ENCODE measurements around the gene PDXK. TPM values are rescaled to one million over a fixed set of nuclear protein-coding genes. Genes with fewer than 3 reads are reported as not detected.

The PDXK gene
- total and polyA plus RNA-seq, 2 of the 8 experiments (the other 6 are each of a cell fraction or from before 2014, with no cell fraction given), result 78.0 to 112 TPM

DNA sequence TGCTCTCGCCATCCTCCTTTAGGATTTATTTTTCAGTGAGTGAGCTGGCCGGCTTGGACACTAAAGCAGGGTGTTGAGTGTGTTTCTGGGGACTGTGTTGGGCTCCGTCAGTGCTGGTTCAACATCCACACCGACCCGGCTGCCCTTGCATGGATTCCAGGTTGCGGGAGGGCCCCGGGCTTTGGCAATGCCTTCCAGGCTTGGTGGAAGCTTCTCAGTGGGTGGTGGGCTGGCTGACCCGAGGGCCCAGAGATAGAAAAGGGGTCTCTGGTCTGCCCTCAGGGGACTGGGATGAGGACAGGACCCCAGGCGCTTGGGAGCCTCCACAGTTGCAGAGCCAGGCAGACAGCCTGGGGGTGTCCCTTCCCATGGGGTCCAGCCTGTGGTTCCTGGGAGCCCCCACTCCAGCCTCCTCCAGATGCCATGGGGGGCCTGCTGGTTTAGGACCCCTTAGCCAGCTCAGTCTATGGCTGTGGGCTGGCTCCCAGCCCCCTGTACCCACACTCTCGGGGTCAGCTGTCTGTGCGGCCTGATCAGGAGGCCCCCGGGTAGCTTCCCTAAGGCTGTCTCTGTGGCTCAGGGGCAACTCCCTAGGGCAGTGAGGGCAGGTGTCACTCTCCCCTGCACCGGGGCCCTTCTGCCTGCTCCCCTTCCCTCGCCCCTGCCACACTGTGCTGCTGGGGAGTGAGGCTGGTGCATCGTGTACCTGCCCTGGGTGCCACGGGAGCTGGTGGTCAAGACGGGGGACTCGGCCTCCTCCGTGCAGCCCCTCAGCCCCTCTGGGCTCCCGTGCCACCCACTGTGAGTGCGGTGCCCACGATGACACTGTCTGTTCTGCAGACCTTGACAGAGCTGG is 16.5 kb downstream of the PDXK start:
- Histone ChIP-seq H3K79me2 (ENCODE audit: control insufficient read depth in 1 of 2, insufficient read depth in 2 of 2, low read length in 2 of 2) (peaks cover 0 to 20% of the 10 kb centered on the region in 2 experiments; a peak in 2 of 4 replicates), H3K4ac (replicated peaks; ENCODE audit: insufficient read length, low read depth, low read length) (no peak overlapping the region), H3K23ac (ENCODE audit: insufficient read length) (no peak overlapping the region), H2AFZ (ENCODE audit: low read length) (no peak overlapping the region), H3K79me1 (ENCODE audit: low read depth, low read length) (peaks cover 2% of the 10 kb centered on the region; the same call in 1 of the 2 replicates), H3K4me3 (ENCODE audit: extremely low read depth in 1 of 4, insufficient read depth in 2 of 4, low read depth in 3 of 4, low read length in 4 of 4) (no peak overlapping the region), H2BK120ac (replicated peaks; ENCODE audit: low read depth, low read length) (no peak overlapping the region), H3K36me3 (ENCODE audit: control insufficient read depth in 2 of 4, insufficient read depth in 4 of 4, low read length in 3 of 4) (no peaks in the 10 kb centered on the region), H2BK15ac (ENCODE audit: low read length) (no peak overlapping the region), H3K23me2 (ENCODE audit: low read depth, low read length) (no peaks in the 10 kb centered on the region), H2BK20ac (ENCODE audit: low read length) (no peak overlapping the region), H2BK5ac (ENCODE audit: low read depth, low read length) (peak overlapping the region; percentile 35; the same call in 1 of the 2 replicates), H4K5ac (ENCODE audit: insufficient read length, low read depth, low read length) (no peak overlapping the region), H3K9me3 (ENCODE audit: insufficient read depth in 2 of 2, low read depth in 1 of 2, low read length in 1 of 2) (no peaks in the 10 kb centered on the region), H3K4me1 (replicated peaks in 1 of 4; ENCODE audit: control insufficient read depth in 3 of 4, insufficient read depth in 4 of 4, low read length in 3 of 4) (peaks cover 0 to 7% (median 3%) of the 10 kb centered on the region in 4 experiments; a peak in 5 of 7 replicates), H3K4me2 (ENCODE audit: insufficient read depth in 1 of 2, low read depth in 2 of 2, low read length in 2 of 2) (no peak overlapping the region), H4K8ac (ENCODE audit: extremely low read depth, insufficient read depth, low read length) (no peak overlapping the region), H4K20me1 (replicated peaks in 1 of 2; ENCODE audit: control insufficient read depth in 1 of 2, insufficient read depth in 2 of 2, low read length in 2 of 2) (peaks cover 4 to 25% of the 10 kb centered on the region in 2 experiments), H2AK5ac (ENCODE audit: low read depth, low read length) (no peak overlapping the region), H3K14ac (ENCODE audit: insufficient read length) (no peak overlapping the region), H2BK12ac (ENCODE audit: low read depth, low read length) (no peak overlapping the region), H3K56ac (replicated peaks; ENCODE audit: insufficient read length, low read depth, low read length) (no peak overlapping the region), H3K9ac (replicated peaks in 1 of 4; ENCODE audit: extremely low read depth in 1 of 4, low read depth in 3 of 4, low read length in 3 of 4) (0 out of 7 replicates have a peak overlapping the region, but pooled peaks of 1 of the 4 experiments have one; percentile 22), H4K91ac (replicated peaks; ENCODE audit: insufficient read length, low read length) (no peak overlapping the region), H3K27me3 (replicated peaks in 1 of 4; ENCODE audit: control insufficient read depth in 3 of 4, extremely low read depth in 1 of 4, insufficient read depth in 3 of 4, low read length in 3 of 4) (no peaks in the 10 kb centered on the region), H3K27ac (ENCODE audit: low read depth, low read length) (no peak overlapping the region), H3K18ac (ENCODE audit: extremely low read depth, low read length) (no peak overlapping the region)
- no peak for DNase-seq (ENCODE audit: low read depth in 1 of 2, low spot score in 2 of 2)
- FAIRE-seq, result no peak
- 91% methylated on average over 22 of the region's 22 CpGs; no CpG with 5 or more reads in 1 of the 2 experiments for whole genome bisulfite sequencing, 2 experiments (ENCODE audit: extremely low coverage in 1 of 2, insufficient coverage in 1 of 2, insufficient read length in 1 of 2, insufficient replicate concordance in 2 of 2, low coverage in 1 of 2, low lambda C conversion rate in 2 of 2, missing lambda C conversion rate in 1 of 2)
- CTCF ChIA-PET (ENCODE audit: partially characterized antibody), result interaction anchor here (0.8 kb wide), 1 partner anchor 24 kb away, joined by 3 read pairs; no protein-coding TSS in a partner anchor
- POLR2A ChIA-PET (ENCODE audit: partially characterized antibody), result interaction anchor here (0.9 to 4.3 kb wide), 4 partner anchors 11 to 33 kb away, joined by 3 to 17 read pairs (median 4); no protein-coding TSS in a partner anchor
- no peak for TF ChIP-seq NANOG (IDR thresholded peaks at IDR 0.05; ENCODE audit: insufficient read depth, low read depth, low read length, poor library complexity, severe bottlenecking)
- TF ChIP-seq CHD1 (IDR thresholded peaks at IDR 0.05; ENCODE audit: low read depth, low read length), result no peak
- no peak for TF ChIP-seq SIN3A (conservative IDR thresholded peaks at IDR 0.05 in 1 of 2, IDR thresholded peaks at IDR 0.05 in 1 of 2; ENCODE audit: low read depth in 1 of 2, low read length in 2 of 2)
- no peak for TF ChIP-seq SAP30 (IDR thresholded peaks at IDR 0.05; ENCODE audit: insufficient read depth, insufficient replicate concordance, low read length)
- TF ChIP-seq FOSL1 (IDR thresholded peaks at IDR 0.05; ENCODE audit: insufficient read depth, low read depth, low read length), result no peak
- TF ChIP-seq HDAC6 (IDR thresholded peaks at IDR 0.05; ENCODE audit: low read depth, low read length), result no peak
- TF ChIP-seq, protein P1, sequence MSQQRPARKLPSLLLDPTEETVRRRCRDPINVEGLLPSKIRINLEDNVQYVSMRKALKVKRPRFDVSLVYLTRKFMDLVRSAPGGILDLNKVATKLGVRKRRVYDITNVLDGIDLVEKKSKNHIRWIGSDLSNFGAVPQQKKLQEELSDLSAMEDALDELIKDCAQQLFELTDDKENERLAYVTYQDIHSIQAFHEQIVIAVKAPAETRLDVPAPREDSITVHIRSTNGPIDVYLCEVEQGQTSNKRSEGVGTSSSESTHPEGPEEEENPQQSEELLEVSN (IDR thresholded peaks at IDR 0.05), result no peak
- no peak for TF ChIP-seq POLR2AphosphoS5 (IDR thresholded peaks at IDR 0.05; ENCODE audit: low read depth, low read length)
- no peak for TF ChIP-seq JUN (IDR thresholded peaks at IDR 0.05; ENCODE audit: low read depth, low read length)
- no peak for TF ChIP-seq KDM5A (IDR thresholded peaks at IDR 0.05; ENCODE audit: low read length)

Data from H1 (cell line).